Measurements from ENCODE around the gene UBE3D.
"Not testable (repeated sequence)": the region's sequence is repeated elsewhere in the genome, so short reads cannot be mapped to it uniquely, and the experiment has no call there.

The UBE3D gene

DNA sequence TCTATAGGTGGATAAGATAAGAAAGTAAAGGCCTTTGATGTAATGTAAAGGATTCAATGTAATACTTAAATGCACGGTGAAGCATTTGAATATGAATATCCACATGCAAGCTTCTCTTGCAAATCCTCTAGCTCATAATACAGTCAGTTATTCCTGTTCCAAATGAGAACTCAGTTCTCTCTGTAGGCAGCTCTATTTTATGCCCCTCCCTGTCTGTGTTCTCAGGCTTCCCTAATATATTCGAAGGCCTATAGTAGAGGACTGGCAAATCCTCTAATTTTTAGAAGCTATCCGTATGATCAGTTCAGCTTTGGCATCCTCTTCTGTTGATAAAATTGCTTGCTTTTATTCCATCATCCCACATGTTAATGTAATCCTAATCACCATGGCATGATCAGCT, 200.2 kb downstream of the UBE3D start:
- TF ChIP-seq, protein P1, sequence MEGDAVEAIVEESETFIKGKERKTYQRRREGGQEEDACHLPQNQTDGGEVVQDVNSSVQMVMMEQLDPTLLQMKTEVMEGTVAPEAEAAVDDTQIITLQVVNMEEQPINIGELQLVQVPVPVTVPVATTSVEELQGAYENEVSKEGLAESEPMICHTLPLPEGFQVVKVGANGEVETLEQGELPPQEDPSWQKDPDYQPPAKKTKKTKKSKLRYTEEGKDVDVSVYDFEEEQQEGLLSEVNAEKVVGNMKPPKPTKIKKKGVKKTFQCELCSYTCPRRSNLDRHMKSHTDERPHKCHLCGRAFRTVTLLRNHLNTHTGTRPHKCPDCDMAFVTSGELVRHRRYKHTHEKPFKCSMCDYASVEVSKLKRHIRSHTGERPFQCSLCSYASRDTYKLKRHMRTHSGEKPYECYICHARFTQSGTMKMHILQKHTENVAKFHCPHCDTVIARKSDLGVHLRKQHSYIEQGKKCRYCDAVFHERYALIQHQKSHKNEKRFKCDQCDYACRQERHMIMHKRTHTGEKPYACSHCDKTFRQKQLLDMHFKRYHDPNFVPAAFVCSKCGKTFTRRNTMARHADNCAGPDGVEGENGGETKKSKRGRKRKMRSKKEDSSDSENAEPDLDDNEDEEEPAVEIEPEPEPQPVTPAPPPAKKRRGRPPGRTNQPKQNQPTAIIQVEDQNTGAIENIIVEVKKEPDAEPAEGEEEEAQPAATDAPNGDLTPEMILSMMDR (IDR thresholded peaks at IDR 0.05; ENCODE audit: low read depth, low read length): no peak
- no peak overlapping the region for H3K4me3 ChIP-seq (ENCODE audit: low read depth, low read length)

DNA sequence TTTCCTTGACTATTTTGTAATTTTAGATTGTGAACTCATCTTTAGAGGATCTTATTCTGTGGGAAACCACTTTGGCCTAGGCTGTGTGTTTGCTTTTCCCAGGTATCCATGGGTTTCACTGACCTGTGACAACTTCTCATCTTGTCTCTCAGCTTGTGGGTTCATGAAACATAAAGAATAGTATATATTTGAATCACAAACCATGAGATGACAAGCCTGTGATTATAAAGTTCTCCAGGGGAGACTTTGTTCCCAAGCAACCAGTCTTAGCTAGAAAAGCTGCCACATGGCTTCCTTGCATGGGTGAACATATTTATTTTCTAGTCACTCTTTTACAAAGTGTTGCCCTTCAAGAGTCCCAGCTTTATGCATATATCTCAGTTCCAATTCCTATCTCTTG, 201.9 kb downstream of the UBE3D start:
- TF ChIP-seq, protein P1 (IDR thresholded peaks at IDR 0.05; ENCODE audit: low read depth, low read length): no peak
- H3K4me3 ChIP-seq (ENCODE audit: low read depth, low read length): no peak overlapping the region

DNA sequence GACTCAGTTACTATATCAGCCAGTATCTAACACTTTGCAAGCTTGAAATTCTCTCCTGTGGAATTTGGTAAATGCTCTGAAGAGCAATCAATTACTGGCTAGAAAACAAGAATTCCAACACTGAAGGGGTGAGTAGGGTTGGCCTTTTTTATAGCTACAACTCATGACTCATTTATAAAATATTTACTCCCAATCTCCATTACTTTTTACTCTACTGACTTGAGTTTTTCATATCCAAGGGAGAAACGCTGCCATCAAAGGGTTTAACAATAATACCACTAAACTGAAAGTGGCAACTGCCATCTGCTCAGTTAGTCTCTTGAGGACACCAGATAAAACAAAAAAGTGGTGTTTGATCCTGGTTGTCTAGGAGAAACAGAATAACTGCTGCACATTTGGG, 203.1 kb downstream of the UBE3D start:
- H3K4me3 ChIP-seq (ENCODE audit: low read depth, low read length): no peak overlapping the region
- TF ChIP-seq, protein P1 (IDR thresholded peaks at IDR 0.05; ENCODE audit: low read depth, low read length): no peak

DNA sequence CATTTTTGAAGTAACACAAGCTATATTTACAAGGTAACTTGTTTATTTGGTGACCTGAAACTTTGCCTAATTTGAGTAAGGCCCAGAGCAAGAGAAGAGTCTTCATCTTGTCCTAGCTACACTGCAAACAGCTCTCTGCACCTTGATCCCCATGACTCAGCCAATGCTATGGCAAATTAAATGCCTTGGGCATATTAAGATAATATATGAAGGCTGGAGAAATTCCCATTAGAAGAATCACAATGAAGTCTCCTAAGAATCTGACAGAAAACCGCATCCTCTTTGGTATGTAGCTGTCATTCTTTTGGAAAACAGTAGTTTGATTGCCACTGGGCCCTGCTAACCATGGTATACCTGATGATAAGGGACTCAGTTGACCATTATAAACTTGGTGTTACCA, 204.5 kb downstream of the UBE3D start:
- TF ChIP-seq, protein P1 (IDR thresholded peaks at IDR 0.05; ENCODE audit: low read depth, low read length): no peak
- no peak overlapping the region for H3K4me3 ChIP-seq (ENCODE audit: low read depth, low read length)

DNA sequence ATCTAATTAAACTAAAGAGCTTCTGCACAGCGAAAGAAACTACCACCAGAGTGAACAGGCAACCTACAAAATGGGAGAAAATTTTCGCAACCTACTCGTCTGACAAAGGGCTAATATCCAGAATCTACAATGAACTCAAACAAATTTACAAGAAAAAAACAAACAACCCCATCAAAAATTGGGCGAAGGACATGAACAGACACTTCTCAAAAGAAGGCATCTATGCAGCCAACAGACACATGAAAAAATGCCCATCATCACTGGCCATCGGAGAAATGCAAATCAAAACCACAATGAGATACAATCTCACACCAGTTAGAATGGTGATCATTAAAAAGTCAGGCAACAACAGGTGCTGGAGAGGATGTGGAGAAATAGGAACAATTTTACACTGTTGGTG, 209.6 kb downstream of the UBE3D start:
- not testable (repeated sequence) for H3K4me3 ChIP-seq (ENCODE audit: low read depth, low read length)

DNA sequence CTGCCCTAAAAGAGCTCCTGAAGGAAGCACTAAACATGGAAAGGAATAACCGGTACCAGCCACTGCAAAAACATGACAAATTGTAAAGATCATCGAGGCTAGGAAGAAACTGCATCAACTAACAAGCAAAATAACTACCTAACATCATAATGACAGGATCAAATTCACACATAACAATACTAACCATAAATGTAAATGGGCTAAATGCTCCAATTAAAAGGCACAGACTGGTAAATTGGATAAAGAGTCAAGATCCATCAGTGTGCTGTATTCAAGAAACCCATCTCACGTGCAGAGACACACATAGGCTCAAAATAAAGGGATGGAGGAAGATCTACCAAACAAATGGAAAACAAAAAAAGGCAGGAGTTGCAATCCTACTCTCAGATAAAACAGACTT, 212.7 kb downstream of the UBE3D start:
- not testable (repeated sequence) for H3K4me3 ChIP-seq (ENCODE audit: low read depth, low read length)

DNA sequence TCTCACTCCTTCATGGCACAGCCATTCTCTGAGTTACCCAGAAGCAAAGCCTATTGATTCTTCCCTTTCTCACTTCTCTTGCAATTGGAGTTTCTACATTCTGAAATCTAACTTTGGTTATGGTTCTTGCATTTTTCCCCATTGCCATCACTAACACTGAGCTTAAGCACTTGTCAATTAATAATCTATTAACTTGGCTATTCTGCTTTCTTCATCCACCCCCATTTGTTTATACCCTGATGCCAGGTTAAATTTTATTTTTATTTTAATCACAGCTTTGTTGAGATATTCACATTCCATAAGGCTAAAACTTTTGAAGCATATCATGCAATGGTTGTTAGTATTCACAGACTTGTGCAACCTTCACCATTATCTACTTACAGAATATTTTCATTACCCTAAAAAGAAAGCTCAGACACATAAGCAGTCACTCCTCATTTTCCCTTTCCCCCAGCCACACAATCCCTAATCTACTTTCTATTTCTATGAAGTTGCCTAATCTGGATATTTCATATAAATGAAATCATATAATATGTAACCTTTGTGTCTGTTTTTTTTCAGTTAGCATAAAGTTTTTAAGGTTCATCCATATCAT, 222.3 kb downstream of the UBE3D start:
- no peak overlapping the region for H3K4me3 ChIP-seq (ENCODE audit: low read depth, low read length)
- TF ChIP-seq, protein P1 (IDR thresholded peaks at IDR 0.05; ENCODE audit: low read depth, low read length): no peak

DNA sequence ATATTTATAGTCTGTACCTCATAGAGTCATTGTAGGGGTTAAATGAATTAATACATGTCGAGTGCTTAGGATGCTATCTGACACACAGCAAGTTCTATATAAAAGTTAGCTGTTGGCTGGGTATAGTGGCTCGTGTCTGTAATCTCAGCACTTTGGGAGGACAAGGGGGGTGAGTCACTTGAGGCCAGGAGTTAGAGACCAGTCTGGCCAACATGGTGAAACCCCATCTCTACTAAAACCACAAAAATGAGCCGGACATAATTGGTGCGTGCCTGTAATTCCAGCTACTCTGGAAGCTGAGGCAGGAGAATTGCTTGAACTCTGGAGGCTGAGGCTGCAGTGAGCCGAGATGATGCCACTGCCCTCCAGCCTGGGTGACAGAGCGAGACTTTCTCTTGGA, 222.9 kb downstream of the UBE3D start:
- TF ChIP-seq, protein P1 (IDR thresholded peaks at IDR 0.05; ENCODE audit: low read depth, low read length): no peak
- no peak overlapping the region for H3K4me3 ChIP-seq (ENCODE audit: low read depth, low read length)
